HG02678 (cell line): ENCODE measurements around the gene RANGAP1.
"Not testable (repeated sequence)": the region's sequence is repeated elsewhere in the genome, so short reads cannot be mapped to it uniquely, and the experiment has no call there.

Experiments
- ATAC-seq: cut with Tn5 transposase; IDR thresholded peaks from one replicate; pipeline ENCODE4 v1.9.1; 2021; ENCODE audit warnings: mild to moderate bottlenecking, moderate library complexity; ENCODE audit not compliant: unreplicated experiment

RANGAP1 gene

GRCh38 chr22:41301085-41302020 is 15.4 kb upstream of the RANGAP1 start, which contains the start of gene ZC3H7B:
Gene ZC3H7B, plus strand, starts transcription at chr22:41301525. Its CDS starts 19,136 bp downstream, at chr22:41320661.
- ATAC-seq: peak; percentile 86

GRCh38 chr22:41300661-41301060 is 14.7 kb upstream of the RANGAP1 start:
- ATAC-seq: no peak

GRCh38 chr22:41296826-41297667 is 11.1 kb upstream of the RANGAP1 start:
- ATAC-seq: no peak

GRCh38 chr22:41294816-41295215 is 8.8 kb upstream of the RANGAP1 start:
- not testable (repeated sequence) for ATAC-seq

GRCh38 chr22:41290262-41291221 is 4.6 kb upstream of the RANGAP1 start:
- ATAC-seq: no peak

GRCh38 chr22:41289671-41290070 is 3.7 kb upstream of the RANGAP1 start:
- no peak for ATAC-seq

- ATAC-seq: no peak
Measured at GRCh38 chr22:41288245-41288946, 2.4 kb upstream of the RANGAP1 start.

GRCh38 chr22:41286639-41287091 is 678 bp upstream of the RANGAP1 start:
- ATAC-seq: peak; percentile 2

GRCh38 chr22:41285441-41285819 is 557 bp downstream of the RANGAP1 start:
- peak; percentile 5 for ATAC-seq

- ATAC-seq: no peak
Measured at GRCh38 chr22:41284465-41284864, 1.5 kb downstream of the RANGAP1 start.

- no peak for ATAC-seq
Measured at GRCh38 chr22:41280854-41281253, 5.1 kb downstream of the RANGAP1 start.

GRCh38 chr22:41280065-41280464 is 5.9 kb downstream of the RANGAP1 start:
- no peak for ATAC-seq

- no peak for ATAC-seq
Measured at GRCh38 chr22:41274856-41275255, 11.1 kb downstream of the RANGAP1 start.

- ATAC-seq: no peak
Measured at GRCh38 chr22:41273128-41273527, 12.9 kb downstream of the RANGAP1 start.

- ATAC-seq: no peak
Measured at GRCh38 chr22:41271787-41272186, 14.2 kb downstream of the RANGAP1 start.

GRCh38 chr22:41267958-41268357 is 18.0 kb downstream of the RANGAP1 start:
- ATAC-seq: no peak

- no peak for ATAC-seq
Measured at GRCh38 chr22:41264408-41264941, 21.5 kb downstream of the RANGAP1 start.

GRCh38 chr22:41263704-41264103 is 22.3 kb downstream of the RANGAP1 start:
- no peak for ATAC-seq

- ATAC-seq: no peak
Measured at GRCh38 chr22:41262250-41262765, 23.7 kb downstream of the RANGAP1 start.
